HTERT RPE-1 (cell line): ENCODE results near the gene PGAM1.
"Not testable (repeated sequence)": the region's sequence is repeated elsewhere in the genome, so short reads cannot be mapped to it uniquely, and the experiment has no call there.

Experiments
- in situ Hi-C: fragments of 300-500 bp; cut with MboI; formaldehyde crosslinking; loops from 4 replicates; pipeline ENCODE4 v1.14.3; 2020; ENCODE audit warnings: low sequenced_read_pairs

Gene PGAM1

DNA sequence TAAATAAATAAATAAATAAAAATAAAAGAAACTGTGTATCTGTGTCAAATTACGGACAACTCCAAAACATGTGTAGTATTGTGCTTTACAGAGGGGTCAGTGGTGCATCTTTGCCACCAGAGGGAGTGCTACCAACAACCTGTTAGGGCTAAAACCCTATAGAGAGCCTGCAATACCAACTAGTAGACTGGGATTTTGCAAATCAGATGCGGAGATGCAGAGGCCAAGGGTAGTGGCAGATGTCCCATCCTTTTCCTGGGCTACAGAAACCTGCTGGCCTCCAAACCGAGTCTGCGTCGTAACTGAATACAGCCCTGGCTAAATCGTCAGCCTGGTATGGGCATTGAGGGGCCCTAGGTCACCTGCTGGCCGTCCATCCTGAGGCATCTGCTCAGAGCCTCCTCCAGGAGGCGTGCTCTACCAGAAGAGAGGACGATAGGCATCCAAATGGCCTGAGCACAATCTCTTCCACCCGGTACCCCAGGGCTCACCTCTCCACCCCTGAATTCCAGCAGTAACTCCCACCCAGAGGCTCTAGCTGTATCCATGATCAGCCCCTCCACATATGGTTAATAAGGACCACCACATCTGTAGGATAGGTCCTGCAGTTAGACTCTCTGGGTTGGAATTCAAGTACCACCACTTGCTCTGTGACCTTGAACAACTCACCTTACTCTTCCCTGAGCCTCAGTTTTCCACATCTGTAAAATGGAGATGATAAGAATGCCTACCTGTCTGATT lies 18.6 kb upstream of the PGAM1 start:
- in situ Hi-C loops = no loop called here

DNA sequence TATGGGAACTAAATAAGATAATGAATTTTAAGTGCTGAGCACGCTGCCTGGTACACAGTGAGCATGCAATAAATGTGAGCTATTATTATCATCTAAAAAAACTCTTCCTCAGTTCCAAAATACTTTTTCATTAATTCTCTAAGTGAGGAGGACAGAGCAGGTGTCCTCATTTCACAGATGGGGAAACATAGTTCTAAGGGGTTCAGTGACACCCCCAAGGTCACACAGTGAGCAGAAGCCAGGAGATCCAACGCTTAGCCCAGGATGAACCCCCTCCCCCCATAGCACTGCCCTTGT lies 18.1 kb upstream of the PGAM1 start:
- in situ Hi-C loops = no loop called here

DNA sequence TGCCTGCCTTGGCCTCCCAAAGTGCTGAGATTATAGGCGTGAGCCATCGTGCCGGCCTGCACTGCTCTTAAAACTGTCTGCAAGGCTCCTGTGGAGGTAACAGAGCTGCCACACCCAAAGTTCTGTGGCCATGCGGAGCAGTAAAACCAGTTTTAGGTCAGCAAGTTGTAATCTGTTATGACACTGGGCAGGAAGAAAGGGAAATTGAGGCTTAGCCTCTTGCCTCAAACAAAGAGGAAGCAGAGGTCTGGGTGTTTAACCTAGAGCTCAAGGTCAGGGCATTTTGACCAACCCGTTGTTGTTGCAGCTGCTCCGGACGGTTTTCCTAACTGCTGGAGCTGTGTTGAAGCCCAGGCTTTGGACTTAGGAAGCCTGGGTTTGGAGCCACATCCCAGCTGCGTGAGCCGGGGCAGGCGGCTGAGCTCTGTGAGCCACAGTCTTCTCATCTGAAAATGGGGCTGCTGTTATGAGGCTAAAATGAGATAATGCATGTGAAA lies 17.4 kb upstream of the PGAM1 start:
- in situ Hi-C loops = no loop called here

DNA sequence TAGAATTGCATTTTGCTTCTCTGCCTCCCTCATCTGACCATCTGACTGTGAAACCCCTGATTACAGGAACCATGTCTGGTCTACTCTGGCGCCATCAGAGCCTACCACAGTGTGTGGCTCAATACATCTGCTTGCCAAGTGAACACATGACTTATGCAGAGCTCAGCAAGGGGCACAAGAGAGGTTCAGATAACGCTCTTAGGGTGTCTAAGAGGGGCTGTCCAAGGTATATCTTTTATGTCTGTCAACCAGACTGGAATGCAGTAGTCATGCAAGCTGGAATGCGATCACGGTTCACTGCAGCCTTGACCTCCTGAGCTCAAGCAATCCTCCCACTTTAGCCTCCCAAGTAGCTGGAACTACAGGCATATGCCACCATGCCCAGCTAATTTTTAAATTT lies 14.6 kb upstream of the PGAM1 start:
- in situ Hi-C loops = no loop called here

DNA sequence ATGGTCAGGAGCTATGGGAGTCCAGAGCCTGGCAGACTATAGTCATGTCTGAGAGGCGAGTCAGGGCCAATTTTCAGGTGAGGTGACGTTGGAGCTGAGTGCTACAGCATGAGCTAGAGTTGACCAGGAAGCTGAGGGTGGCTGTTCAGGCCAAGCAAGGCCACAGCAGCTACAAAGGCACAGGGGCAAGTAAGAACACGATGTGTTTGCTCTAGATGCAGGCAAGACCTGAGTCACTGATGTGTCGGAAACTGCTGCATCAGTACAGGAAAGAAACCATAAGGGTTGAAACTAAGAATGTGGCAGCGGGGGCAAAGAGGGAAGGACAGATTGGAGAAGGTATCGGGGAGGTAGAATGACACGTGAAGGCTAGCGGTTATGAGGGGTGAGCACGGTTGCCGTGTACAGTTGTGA lies 13.1 kb upstream of the PGAM1 start:
- in situ Hi-C loops = no loop called here

DNA sequence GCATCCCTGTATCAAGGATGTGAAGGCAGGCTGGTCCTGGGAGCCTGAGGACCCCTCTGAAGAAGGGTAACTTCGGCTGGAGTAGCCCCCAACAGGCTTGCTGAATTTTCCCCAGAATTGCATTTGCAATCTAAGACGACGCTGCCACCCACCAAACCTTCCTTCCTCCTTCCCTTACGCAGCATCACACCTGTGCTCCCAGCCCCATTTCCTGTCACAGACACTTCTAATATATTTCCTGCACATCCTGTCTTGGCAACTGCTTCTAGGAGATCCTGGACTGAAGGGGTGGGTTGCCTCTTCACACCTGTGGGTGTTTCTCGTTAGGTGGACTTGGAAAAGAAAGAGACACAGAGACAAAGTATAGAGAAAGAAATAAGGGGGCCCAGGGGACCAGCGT lies 9.4 kb upstream of the PGAM1 start:
- in situ Hi-C loops = no loop called here

DNA sequence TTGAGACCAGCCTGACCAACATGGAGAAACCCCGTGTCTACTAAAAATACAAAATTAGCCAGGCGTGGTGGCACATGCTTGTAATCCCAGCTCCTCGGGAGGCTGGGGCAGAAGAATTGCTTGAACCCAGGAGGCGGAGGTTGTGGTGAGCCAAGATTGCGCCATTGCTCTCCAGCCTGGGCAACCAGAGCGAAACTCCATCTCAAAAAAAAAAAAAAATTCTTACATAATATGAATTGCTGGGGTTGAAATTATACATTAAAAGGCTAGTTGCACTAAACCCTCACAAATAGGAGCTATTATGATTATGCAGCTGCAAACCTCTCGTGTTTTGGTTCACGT lies 2.3 kb upstream of the PGAM1 start:
- in situ Hi-C loops = not testable (repeated sequence)

DNA sequence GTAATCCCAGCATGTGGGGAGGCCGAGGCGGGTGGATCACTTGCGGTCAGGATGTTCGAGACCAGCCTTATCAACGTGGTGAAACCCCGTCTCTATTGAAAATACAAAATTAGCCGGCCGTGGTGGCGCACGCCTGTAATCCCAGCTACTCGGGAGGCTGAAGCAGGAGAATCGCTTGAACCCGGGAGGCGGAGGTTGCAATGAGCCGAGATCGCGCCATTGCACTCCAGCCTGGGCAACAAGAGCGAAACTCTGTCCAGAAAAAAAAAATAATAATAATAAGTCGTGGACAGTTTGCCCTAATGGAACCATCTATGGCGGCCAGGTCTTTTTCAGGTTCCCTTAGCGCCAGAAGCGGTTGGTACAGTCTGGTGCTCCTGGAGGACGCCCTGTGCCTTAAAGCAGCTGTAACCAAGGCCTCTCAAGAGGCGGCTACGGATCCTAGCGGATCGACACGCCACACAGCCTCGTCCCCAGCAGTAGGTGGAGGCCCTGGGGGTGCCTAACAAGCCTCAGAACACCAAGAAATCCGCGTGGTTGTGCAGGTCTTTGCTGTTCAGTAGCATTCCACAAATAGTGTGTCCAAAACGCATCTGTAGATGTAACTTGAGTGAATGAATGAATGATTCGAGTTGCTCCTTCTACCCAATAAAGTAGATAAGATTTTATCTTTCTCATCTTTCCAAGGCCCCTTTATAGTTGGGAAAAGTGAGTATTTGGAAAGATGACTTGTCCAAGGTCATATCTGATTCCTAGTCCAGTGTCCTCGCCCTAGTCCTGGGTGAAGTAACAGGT lies 982 bp downstream of the PGAM1 start:
- in situ Hi-C loops = no loop called here

DNA sequence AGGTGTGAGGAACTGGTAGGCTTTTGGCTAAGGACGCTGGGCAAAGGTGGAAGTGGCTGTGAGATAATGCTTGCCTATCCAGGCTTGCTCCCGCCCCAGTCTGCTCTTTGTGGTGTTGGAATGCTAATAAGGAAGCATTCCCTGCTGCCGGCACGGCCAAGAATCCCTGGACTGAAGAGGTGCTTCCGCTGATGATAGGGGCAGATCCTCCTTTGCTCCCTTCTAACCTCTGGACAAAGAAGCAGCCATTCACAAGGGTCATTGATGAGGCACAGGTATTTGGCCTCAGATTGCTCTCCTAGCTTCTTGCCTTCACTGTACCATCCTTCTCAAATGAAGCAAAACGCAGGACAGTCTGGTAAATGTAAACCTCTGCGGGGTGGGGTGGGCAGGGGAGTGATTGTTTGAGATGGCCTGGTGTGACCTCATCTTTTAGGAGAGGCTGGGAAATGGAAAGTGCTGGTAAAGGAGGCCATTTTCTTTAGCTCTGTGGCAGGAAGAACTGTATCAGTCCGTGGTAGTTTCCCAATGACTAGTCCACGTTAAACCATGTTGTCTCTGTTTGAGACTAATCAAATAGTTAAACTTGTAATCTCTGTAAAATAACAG lies 1.7 kb downstream of the PGAM1 start:
- in situ Hi-C loops = no loop called here

DNA sequence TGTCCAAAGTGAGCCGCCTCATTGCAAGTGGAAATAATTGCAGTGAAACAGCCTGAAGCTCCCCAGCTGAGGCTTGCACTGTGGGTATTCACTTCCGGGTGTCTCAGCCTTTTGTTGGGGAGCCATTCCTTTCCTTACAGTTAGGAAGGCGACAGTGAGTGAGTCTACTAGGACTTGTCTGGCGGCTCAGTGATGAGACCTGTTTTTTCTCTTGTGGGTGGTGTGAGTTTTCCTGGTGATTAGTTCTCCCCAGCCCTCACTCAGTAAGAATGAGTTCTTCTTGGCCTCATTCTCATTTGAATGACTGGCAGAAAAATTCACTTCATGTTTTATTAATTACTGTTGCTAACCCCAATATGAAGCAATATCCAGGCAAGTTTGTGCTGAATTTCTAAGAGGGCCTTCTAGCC lies 2.6 kb downstream of the PGAM1 start:
- in situ Hi-C loops = no loop called here

DNA sequence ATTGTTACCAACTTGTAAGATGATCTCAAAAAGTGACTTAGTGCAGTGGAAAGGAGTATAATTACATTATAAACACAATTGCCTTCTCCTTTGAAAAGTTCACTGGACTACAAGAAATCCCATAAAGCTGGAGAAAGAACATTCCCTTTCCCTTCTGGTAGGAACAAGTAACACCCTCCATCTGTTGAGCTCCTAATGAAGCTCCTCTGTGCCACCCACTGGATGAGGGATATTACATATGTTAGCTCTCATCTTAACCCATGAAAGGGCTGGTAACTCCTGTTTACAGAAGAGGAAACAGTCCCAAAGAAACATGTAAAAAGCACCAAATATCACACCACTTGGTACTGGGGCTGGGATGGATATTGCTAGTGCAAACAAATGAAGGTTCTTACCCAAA lies 8.1 kb downstream of the PGAM1 start:
- in situ Hi-C loops = no loop called here

DNA sequence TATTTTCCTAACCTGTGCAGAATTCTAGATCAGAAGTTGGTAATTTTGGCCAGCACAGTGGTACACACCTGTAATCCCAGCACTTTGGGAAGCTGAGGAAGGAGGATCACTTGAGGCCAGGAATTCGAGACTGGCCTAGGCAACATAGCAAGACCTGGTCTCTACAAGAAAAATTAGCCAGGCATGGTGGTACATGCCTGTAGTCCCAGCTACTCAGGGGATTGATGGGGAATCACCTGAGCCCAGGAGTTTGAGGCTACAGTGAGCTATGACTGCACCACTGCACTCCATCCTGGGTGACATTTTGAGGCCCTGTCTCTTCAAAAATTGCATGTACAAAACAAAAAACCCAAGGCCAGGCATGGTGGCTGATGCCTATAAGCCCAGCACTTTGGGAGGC lies 8.6 kb downstream of the PGAM1 start:
- in situ Hi-C loops = no loop called here

DNA sequence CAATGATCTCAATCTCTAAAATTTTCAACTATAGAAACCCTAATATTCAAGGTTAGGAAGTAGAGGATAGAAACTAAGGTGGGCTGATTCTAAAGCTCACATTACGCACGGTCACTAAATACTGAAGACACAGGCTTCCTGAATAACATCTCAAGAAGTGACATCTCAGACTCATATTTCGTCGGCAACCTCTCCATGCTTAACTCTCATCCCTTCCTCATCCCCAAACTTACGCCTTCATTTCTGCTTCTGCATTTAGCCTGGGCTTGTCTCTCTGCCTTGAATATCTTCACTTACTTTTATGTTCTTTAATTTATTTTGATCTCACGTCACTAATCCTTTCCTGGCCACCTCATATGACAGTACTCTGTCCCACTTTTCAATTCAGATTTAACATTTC lies 9.2 kb downstream of the PGAM1 start:
- in situ Hi-C loops = no loop called here

DNA sequence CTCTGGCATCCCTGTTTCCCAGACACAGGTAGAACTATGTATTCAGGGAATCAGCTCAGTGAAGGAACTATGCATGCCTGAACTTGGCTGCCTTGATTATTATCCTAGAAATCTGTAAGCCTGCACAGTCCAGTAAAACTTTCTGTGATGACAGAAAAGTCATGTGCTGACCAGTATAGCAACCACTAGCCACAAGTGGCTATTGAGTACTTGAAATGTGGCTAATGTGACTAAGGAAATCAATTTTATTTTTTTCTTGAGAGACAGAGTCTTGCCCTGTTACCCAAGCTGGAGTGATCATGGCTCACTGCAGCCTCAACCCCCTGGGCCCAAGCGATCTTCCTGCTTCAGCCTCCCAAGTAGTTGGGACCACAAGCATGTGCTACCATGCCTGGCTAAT lies 16.3 kb downstream of the PGAM1 start:
- in situ Hi-C loops = no loop called here

DNA sequence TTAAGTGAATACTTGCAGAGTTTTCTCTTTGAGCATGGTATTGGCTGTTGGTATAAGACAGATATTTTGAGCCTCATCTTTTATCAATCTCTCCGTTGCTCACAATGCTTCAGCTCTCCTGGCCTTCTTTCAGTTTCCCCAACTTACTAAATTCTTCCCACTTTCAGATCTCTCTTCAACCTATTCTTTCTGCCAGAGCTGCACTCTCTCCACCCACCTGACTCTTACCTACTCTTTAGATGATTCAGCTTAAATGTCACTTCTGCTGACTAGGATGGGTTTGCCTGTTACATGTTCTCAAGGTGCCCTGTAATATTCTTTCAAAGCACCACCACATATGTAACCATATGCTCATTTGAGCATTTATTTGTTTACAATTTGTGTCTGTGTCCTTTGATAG lies 18.2 kb downstream of the PGAM1 start:
- in situ Hi-C loops = no loop called here

DNA sequence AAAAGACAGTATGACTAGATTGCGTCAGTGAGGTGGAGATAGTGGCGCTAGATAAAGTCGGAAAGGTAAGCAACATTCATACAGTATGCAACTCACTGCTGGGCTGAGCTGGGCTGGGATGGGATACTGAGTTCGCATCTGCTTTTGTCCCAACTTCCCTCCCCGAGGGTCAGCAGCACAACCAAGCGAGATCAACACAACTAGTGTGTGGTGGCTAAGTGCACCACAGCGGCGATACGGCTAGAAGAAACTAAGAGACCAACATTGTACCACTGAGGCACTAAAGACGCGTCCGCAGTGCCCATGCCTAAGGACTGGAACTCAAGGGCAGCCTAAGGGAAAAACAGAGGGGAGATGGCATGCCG lies 19.3 kb downstream of the PGAM1 start:
- in situ Hi-C loops = no loop called here

DNA sequence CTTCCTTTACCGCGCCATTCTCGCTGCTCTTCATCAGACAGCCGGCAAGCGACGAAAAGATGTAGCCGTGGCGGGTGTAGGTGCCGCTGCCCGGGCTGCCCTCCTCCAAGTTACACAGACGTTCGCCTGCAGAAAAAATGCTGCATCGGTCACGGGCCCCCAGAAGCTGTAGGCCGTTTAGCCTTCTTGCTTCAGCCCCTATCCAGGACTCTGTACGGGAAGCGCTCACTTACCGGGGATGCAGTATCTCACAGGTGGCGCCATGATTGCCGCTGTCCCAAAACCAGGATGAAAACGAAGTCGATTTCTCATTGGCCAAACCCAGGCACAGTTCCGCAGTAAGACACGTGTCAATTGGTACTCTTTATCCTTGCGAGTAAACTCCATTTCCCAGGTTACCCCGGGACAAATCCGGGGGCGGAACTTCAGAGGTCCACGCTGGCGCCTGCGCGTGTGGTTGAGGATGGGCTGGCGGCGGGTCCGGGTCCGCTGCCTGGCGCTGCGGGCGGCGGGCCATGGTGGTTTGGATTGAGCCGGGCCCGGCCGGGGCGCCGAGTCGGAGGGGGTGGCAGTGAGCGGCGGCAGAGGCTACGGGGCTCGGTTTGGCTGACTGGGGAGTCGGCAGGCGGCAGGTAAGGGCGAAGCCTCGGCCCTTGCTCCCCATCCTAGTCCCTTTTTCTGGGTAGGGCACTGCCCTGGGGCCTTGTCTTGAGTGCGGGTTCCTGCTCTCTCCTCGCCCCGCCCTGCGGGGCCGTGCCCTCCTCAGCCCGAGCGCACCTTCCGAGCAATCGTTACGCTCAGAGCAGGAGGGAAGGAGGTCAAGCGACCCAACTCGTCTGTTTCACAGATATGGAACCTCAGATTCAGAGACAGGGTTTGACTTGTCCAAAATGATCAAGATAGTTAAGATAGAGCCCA lies 20.0 kb downstream of the PGAM1 start, which contains the start of the genes EXOSC1 and ZDHHC16:
Gene EXOSC1, minus strand, starts transcription at position 285 of the 918 bp plus-strand sequence. Its CDS starts 21 bp downstream, at position 264.
Gene ZDHHC16, plus strand, starts transcription at position 454 of the 918 bp plus-strand sequence. CDS start 5,501 bp downstream, outside the sequence.
- in situ Hi-C loops = no loop called here

DNA sequence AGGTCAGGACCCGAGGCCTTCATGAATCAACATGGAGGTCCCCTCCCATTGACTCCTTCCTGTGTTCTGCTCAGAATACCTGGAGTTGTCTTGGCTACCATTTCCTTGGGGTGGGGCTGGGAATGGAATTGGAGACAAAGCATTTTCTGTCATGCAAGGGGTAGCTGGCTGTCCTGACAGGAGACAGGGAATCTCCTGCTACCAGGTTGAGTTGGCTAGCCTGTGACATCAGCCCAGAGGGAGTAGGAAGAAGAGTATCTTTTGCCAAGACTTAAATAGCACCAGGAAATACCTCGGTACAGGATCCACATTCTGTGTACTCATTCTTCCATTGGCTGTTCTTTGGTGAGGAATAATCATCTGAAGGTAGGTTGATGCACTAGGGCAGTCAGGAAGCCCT lies 24.8 kb downstream of the PGAM1 start:
- in situ Hi-C loops = no loop called here

DNA sequence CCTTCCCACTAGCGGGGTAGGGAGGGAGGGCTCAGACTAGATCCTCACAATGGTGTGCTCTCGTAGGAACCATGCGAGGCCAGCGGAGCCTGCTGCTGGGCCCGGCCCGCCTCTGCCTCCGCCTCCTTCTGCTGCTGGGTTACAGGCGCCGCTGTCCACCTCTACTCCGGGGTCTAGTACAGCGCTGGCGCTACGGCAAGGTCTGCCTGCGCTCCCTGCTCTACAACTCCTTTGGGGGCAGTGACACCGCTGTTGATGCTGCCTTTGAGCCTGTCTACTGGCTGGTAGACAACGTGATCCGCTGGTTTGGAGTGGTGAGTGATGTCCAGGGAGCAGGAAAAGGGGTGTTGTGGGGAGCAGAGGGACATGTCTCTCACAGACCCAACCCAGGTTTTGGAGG lies 25.6 kb downstream of the PGAM1 start:
- in situ Hi-C loops = no loop called here

DNA sequence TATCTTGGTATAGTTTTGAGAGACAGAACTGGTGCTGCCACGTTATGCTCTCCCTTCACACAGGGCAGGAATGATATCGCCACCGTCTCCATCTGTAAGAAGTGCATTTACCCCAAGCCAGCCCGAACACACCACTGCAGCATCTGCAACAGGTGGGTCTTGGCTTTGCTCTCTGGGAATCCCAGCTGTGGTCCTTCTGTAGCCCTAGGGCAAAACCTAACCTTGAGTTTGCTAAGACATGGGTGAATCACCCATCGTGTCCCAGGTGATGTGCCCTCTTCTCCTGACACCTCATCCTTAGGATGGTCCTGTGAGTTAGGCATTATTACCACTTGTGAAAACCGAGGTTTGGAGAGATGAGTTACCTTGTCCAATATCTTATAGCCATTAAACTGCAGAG lies 26.4 kb downstream of the PGAM1 start:
- in situ Hi-C loops = no loop called here
